ENCODE data around the gene SEMA6B.

Gene SEMA6B

DNA sequence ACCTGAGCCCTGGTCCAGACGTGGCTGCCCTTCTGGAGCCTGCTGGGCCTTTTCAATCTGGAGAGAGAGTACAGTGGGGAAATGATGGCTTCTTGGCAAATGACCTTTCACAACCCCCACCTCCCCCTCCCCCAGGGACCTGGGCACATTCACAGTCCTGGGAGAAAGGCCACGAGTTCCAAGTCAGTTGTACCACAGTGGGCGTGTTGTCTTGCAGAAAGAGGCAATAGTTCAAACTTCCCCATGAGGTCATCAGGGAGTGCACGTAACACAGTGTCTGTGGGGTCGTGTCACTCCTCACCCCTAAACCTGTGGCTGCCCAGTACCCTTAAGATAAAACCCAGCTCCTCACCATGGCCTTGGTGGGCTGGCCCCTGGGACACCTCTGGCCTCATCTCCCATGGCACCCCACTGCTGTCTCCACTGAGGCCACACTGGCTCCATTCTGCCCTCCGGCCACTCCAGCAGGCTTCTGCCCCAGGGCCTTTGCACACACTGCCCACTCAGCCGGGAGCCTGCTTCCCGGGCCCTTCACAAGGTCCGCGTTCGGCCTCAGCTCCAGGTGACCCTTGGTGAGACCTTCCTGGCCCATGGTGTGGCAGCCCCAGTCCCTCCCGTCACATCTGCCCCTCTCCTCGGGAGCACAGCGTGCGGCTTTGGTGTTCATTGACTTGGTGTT, 54.5 kb downstream of the SEMA6B start:
- DNase-seq: no peak

DNA sequence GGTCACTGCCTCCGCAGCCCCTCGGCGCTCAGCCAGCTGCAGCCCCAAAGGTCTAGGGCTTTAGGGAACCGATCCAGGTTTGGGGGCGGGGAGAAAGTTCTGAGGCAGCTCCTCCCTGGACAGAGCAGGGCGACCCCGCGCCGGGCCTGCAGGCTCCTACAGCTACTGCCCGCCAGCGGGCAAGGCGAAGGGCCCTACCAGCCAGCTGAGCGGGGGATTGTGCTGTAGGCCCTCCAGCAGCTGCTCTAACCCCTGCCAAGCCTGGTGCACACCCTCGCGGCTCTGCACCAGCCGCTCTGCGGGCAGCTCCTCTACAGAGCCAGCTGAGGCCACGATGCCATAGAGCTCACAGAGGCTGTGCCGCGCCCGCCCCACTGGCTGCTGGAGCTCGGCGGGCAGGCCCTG, 55.2 kb downstream of the SEMA6B start:
- no peak for DNase-seq

DNA sequence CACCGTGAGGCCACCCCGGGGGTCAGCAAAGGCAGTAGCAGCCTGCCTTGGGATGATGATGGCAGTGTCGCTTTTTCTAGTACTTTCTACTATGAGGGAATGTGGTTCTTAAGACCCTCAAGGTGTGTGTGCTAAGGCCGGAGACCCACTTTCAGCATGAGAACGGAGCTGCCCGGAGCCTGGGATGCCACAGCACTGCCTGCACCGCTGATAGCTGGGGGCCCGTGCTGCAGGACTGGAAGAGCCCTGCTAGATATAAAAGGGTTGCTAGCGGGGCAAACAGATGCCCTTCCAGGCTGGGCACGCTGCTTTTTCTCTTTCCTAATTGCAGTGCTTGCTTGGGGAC, 55.7 kb downstream of the SEMA6B start:
- DNase-seq: no peak

DNA sequence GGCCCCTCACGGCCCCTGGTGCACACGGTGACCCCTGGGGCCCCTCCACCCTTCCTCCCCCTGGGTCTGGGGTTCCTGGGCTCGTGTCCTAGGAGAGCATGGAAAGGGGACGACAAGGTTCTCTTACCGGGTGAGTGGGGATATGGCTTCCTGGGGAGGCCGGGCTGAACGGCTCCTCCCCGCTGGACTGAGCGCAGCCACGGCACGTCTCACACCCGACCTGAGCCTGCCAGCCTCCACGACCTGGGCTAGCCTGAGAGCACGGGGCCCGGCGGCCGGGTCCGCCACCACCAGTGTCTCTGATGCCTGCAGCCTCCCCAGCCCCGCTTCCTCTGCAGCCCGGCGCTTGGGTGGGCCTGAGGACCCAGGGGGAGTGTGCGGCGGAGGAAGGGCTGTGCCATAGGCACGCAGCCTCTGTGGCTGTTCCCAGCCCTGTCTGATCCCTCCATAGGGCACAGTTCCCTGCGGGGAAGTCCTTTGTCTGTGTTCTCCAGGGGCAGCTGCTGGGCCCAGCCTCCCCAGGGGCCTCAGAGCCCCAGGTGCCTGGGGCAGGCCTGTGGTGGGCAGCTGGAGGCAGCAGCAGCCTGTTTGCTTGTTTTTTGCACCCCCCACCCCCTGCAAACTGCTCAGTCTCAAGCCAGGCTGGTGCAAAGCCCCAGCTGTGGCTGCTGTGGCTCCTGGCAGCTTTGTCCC, 56.2 kb downstream of the SEMA6B start:
- DNase-seq: no peak

DNA sequence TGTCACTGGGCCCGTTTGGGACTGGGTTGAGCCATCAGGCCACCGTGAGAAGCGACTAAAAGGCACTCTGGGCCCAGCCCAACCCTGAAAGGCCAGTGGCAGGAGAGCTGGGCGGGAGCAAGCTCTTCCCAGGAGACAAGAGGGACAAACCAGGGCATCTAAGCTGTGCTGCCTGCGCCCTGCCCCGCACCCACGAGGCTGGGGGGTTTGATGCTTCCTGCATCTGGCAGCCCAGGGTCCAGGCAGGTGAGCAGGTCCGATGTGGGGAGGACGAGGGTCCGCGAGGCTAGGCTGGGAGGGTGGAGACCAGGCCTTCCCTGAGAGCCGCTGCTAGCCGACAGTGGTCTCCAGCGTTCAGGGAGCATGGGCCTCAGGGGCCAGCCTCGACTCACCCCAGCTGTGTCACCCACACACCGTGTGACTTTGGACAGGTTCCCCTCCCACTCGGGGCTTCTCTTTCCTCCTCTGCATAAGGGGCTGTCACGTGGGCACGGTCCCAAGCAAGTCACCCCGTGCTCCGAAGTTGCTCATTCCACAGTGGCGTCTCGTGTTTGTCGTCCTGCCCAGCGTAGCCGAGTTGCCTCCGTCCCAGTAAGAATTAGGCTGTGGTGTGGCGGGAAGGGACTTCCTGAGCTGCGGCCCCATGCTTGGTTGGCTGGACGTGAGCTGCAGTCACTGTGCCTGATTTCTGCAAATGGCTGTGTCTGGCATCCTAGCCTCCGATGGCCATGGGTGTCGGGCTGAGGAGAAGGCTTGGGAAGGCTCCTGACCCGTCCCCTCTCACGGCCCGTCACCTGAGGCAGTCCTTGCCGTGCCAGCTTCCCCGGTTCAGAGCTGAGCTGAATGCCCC, 57.0 kb downstream of the SEMA6B start:
- no peak for DNase-seq

DNA sequence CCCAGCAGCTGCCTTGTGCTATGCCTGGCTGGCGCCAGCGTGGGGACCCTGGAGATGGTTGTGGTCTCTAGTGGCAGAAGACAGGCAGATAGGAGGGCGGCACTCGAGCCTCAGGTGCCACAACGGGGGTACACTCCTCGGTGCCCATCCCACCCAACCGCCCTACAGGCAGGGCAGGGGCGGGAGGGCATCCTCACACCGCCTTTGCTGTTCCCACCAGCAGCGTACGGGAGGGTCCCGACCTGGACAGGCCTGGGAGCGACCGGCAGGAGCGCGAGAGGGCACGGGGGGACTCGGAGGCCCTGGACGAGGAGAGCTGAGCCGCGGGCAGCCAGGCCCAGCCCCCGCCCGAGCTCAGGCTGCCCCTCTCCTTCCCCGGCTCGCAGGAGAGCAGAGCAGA, 57.8 kb downstream of the SEMA6B start:
- DNase-seq: no peak

DNA sequence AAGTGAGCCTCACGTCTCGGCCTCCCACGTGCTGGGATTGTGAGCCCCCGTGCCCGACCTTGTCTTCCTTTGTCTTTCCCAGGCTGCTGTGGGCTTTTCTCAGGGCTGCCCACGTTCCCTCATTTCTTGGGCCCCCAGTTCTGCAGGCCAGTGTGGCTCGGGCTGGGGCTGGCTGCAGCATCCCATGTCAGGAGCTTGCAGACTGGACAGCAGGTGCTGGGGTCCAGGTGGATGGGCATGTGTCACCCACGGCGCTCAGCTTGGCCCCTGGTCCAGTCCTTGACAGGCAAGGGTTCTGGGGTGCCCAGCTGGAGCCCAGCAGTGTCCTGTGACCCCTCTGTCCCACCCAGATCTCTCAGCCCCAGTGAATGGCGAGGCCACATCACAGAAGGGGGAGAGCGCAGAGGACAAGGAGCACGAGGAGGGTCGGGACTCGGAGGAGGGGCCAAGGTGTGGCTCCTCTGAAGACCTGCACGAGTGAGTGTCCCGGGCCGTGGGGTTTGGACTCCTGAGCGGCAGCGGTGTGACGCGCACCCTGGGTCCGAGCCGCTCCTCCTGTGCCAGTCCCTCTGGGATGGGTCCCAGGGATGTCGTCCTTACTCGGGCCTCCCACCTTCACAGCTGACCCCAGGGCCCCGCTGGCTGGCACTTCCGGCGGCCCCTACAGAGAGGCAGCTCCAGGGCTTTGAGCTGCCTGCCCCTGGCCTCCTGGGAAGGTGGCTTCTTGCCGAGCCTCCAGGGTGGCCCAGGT, 58.5 kb downstream of the SEMA6B start:
- no peak for DNase-seq

DNA sequence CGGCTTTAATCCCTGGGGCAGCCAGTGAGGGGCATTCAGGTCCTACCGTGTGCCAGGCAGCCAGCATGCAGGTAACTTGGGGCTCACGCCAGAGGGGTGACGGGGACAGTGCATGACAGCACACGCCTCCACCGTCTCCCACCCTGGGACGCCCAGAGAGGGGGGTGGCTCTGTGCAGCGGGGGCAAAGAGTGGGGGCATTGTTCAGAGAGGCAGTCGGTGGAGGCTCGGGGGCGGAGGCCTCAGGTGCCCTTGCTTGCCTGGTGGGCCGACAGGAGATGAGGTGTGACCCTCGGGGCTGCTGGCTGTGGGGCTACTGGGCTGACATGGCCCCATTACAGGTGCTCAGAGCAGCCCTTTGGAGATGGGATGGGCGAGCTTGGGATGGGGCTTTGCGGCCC, 59.6 kb downstream of the SEMA6B start:
- no peak for DNase-seq

DNA sequence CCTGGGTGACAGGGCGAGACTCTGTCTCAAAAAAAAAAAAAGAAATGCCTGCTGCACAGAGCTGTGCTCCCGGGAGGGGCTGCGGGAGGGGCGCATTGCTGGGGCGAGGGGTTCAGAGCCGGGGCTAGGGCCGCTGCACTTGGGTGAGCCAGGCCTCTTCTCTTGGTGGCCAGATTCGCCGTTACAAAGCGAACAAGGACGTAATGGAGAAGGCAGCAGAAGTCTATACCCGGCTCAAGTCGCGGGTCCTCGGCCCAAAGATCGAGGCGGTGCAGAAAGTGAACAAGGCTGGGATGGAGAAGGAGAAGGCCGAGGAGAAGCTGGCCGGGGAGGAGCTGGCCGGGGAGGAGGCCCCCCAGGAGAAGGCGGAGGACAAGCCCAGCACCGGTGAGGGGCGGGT, 60.2 kb downstream of the SEMA6B start:
- no peak for DNase-seq

DNA sequence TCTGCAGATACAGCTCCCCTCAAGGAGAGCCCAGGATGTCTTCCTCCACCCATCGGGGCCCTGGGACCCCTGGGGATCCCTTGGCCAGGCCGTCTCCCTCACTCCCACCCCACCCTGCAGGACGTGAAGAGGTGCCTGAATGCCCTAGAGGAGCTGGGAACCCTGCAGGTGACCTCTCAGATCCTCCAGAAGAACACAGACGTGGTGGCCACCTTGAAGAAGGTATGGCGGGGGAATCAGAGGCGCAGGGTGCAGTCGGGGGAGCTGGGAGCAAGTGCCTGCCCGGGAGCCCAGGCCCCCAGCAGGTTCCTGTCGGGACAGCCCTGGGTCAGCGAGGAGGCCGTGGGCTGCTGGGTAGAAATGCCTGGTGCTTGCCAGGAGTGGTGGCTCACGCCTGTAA, 60.8 kb downstream of the SEMA6B start:
- DNase-seq: no peak

DNA sequence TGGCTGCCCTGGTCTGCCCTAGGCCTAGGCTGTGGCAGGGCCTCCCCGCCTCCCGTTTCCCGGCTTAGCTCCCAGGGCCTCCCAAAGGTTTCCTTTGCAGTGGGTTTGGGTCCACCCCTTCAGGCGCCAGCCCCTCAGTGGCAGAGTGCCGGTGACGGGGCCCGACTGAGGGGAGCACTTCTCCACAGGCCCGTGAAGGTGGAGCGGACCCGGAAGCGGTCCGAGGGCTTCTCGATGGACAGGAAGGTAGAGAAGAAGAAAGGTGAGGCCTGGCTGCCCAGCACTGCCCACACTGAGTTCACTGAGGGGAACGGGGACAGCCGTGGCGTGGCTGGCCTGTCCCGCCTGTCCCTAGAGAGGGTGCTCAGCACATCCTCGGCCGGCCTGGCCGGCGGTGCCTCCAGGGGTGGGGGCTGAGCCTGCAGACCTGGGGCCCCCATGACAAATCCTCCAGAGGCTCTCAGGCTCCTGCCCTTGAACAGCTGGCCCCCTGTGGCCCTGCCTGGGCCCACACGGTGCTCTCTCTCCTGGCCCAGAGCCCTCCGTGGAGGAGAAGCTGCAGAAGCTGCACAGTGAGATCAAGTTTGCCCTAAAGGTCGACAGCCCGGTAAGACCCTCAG, 61.6 kb downstream of the SEMA6B start:
- no peak for DNase-seq

DNA sequence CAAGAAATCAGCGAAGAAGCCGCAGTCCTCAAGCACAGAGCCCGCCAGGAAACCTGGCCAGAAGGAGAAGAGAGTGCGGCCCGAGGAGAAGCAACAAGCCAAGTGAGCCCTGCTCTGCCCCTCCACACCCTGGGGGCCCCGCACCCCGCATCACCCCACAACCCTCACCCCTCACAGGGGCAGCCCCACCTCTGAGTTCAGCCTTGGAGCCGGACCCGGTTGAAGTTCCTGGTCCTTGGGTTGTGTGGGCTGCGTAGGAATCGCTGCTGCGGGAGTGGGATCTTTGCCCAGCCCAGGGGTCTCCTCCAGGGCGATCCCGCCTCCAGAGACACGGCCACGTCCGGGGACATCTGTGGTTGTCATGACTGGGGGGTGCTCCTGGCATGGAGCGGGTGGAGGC, 63.2 kb downstream of the SEMA6B start:
- DNase-seq: no peak

DNA sequence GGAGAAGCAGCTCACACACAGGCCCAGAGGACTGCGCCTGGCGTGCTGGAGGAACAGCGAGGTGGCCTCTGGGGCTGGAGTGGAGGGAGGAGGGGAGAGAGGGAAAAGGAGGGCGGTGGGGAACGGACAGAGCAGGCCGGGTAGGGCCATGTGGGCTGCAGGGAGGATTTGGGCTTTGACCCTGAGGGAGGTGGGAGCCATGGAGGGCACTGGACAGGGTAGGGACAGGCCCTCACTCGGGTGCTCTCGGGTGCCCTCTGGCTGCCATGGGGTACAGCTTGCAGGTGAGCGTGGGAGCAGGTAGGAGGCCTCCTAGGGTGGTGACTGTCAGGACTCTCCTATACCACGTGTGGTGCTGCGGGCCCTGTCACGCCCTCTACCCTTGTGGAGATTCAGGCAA, 64.0 kb downstream of the SEMA6B start:
- DNase-seq: no peak

DNA sequence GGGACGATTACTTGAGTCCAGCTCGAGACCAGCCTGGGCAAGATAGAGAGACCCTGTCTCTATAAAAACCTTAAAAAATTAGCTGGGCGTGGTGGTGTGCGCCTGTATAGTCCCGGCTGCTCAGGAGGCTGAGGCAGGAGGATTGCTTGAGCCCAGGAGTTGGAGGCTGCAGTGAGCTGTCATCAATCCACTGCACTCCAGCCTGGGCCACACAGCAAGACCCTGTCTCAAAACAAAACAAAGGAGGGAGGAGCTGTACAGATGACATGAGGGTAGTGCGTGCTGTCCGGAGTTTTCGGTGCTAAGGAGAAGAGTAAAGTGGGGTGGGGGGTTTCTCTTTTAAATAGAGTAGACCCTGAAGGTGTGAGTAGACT, 64.8 kb downstream of the SEMA6B start:
- DNase-seq: no peak

DNA sequence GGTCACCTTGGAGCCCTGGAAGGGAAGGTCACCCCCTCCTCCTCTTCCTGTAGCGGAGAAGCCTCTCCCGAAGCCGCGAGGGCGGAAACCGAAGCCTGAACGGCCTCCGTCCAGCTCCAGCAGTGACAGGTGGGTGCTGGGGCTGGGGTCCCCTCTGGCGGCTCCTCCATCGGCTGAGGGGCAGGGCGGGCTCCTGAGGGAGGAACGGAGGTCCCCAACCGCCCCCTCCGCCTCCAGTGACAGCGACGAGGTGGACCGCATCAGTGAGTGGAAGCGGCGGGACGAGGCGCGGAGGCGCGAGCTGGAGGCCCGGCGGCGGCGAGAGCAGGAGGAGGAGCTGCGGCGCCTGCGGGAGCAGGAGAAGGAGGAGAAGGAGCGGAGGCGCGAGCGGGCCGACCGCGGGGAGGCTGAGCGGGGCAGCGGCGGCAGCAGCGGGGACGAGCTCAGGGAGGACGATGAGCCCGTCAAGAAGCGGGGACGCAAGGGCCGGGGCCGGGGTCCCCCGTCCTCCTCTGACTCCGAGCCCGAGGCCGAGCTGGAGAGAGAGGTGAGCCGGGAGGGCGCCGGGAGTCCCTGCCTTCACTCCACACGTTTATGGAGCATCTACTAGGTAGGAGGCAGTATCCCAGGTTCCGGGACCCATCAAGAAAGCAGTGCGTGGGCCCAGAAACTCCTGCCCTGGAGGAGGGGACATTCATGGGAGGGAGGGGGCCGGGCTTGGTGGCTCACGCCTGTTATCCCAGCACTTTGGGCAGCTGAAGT, 65.4 kb downstream of the SEMA6B start:
- DNase-seq: no peak

DNA sequence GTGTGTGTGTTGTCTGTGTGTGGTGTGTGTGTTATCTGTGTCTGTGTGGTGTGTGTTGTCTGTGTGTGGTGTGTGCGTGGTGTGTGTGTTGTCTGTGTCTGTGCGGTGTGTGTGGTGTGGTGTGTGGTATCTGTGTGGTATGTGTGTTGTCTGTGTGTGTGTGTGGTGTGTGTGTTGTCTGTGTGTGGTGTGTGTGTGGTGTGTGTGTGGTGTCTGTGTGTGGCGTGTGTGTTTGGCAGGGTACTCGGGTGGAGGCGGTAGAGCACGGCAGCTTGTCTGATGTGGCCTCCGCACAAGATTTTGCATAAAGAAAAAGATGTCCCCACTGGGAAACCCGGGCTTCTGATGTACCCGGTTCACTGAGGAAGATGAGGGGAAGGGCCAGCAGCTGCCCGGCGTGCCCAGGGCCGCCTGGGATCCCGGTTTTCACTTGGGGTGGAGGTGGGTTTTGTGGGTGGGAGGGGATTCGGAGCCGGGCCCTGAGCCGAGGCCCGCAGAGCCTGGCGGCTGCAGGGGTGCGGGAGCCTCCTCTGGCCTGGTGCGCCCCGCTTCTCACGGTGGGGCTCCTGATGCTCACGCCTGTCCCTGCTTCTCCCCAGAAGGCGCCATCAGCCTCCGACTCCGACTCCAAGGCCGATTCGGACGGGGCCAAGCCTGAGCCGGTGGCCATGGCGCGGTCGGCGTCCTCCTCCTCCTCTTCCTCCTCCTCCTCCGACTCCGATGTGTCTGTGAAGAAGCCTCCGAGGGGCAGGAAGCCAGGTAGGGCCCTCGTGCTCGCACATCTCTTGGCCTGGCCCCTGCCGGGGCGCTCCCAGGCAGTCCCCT, 66.2 kb downstream of the SEMA6B start:
- no peak for DNase-seq
